Left renal cortex interstitium (tissue), 4 donors: ENCODE results near the gene KIF9. TPM values are rescaled to one million over a fixed set of nuclear protein-coding genes. Genes with fewer than 3 reads are reported as not detected.
"Not testable (repeated sequence)": the region's sequence is repeated elsewhere in the genome, so short reads cannot be mapped to it uniquely, and the experiment has no call there.

Experiments used
- DNase-seq, 4 donors: peaks; one replicate each; pipeline ENCODE4 v3.0.0-alpha.2; 2013; ENCODE audit warnings: low read depth in 4 of 4, low spot score in 2 of 4, missing footprints in 1 of 4
- polyA plus RNA-seq, 4 donors: library from polyadenylated mRNA; unstranded; fragments of 120-200 nt; gene quantifications; one replicate each; pipeline ENCODE4 v1.2.1, GENCODE V29; 2013; ENCODE audit not compliant: insufficient read length in 4 of 4

KIF9 gene
- 10 to 100 TPM; 22.4 to 26.3 (median 24.1) TPM for polyA plus RNA-seq

DNA sequence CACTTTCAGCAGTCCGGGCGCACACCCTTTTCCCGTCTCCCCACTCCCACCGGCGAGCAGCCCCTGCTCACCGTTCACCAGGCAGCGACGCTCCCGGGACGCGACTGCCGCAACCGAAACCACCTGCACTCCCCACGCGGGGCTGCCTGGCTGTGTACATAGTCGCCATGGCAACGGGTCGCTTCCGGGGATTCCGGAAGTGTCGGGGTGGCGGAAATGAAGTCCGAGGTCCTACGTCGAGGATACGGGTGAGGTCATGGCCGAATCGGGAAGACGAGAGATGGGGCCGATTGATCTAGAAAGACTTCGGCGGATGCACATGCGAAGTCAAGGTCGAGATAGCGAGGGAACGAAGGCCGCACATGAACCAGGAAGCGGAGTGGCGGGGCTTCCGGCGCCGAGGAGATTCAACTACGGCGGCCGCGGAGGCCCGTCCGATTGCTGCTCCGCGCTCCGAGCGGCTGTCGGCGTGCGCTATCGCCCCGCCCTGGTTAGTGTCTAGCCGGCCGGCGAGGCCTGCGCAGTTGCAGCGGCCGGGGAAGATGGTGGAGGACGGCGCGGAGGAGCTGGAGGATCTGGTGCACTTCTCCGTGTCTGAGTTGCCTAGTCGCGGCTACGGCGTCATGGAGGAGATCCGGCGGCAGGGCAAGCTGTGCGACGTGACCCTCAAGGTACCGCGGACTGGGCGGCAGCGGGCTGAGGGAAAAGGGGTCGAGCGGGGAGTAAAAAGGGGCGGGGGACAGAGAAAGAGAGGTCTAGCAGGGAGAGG lies at the start of gene KIF9, which contains the start of gene KLHL18:
KIF9 (minus strand) TSS at position 376 of the 769 bp plus-strand sequence. CDS start 5,425 bp downstream, outside the sequence.
KLHL18 (plus strand) TSS at position 521 of the 769 bp plus-strand sequence; CDS start at position 543, 22 bp downstream.
- DNase-seq = peak; percentile 89 to 93 (median 92)

GRCh38 chr3:47324278-47324865 lies 41.8 kb upstream of the KIF9 start:
- DNase-seq = peak; percentile 25 to 75 (median 46)

GRCh38 chr3:47323431-47324277 lies 41.1 kb upstream of the KIF9 start:
- DNase-seq = no peak

DNA sequence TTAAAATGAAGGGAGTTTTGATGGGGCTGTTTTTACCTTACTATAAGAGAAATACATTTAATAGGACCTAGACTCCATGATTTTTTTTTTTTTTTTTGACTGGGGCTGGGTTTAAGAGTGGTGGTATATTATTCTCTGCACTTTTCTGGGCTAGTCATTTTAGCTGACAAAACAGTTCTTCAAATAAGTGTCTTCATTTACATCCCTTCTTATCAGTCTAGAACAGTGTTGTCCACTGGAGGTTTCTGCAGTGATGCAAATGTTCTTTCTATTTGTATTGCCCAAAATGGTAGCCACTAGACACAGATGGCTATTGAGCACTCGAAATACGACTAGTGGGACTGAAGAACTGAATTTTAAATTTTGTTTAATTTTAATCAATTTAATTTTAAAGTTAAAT lies 37.4 kb upstream of the KIF9 start:
- DNase-seq = no peak

GRCh38 chr3:47318916-47319315 lies 36.3 kb upstream of the KIF9 start:
- no peak for DNase-seq

GRCh38 chr3:47316151-47316550 lies 33.6 kb upstream of the KIF9 start:
- not testable (repeated sequence) for DNase-seq

GRCh38 chr3:47315069-47315647 lies 32.6 kb upstream of the KIF9 start:
- DNase-seq = no peak

- no peak for DNase-seq
These were observed 31.6 kb upstream of the KIF9 start for GRCh38 chr3:47314056-47314764.

DNA sequence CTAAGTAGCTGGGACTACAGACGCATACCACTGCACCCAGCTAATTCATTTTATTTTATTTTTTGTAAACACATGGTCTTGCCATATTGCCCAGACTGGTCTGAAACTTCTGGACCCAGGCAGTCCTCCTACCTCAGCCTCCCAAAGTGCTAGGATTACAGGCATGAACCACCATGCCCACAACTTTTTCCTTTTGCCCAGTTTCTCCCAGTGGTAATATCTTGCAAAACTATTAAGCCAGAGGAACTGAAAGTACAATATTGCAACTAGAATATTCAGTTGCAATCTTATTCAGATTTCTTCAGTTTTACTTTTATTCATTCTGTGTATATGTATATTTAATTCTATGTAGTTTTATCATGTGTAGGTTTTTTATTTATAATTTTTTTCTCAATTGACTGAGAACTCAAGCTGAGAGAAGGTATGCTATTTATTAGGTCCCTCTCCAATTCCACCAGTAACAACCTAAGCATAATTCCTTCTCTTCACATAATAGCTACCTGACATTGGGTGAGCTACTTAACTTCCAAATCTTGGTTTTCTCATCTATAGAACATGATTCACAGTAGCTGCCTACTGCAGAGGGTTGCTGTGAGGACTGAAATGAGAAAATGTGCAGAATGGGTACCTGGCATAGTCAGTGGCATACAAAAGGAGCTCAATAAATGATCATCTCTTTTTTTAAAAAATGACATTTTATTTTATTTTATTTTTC lies 30.9 kb upstream of the KIF9 start:
- no peak for DNase-seq

DNA sequence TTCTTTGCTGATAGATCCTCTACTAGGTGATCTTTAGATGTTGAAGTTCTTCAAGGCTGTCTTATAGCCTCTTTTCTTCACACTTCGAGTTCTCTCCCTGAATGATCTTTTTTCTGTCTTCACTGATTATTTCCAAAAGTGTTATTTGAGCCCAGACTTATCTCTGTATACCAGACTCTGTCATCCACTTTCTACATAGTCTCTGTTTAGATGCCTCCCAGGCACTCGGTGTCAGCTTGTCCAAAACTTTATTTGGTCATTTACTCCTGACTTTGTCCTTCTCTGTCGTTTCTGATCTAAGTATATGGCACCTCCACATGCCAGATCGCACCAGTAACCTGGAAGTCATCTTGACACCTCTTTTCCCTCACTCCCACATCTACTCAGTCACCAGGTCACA lies 27.8 kb upstream of the KIF9 start:
- no peak for DNase-seq

GRCh38 chr3:47309231-47309630 lies 26.6 kb upstream of the KIF9 start:
- not testable (repeated sequence) for DNase-seq

GRCh38 chr3:47306022-47306421 lies 23.4 kb upstream of the KIF9 start:
- no peak for DNase-seq

GRCh38 chr3:47301456-47301855 lies 18.9 kb upstream of the KIF9 start:
- no peak for DNase-seq

DNA sequence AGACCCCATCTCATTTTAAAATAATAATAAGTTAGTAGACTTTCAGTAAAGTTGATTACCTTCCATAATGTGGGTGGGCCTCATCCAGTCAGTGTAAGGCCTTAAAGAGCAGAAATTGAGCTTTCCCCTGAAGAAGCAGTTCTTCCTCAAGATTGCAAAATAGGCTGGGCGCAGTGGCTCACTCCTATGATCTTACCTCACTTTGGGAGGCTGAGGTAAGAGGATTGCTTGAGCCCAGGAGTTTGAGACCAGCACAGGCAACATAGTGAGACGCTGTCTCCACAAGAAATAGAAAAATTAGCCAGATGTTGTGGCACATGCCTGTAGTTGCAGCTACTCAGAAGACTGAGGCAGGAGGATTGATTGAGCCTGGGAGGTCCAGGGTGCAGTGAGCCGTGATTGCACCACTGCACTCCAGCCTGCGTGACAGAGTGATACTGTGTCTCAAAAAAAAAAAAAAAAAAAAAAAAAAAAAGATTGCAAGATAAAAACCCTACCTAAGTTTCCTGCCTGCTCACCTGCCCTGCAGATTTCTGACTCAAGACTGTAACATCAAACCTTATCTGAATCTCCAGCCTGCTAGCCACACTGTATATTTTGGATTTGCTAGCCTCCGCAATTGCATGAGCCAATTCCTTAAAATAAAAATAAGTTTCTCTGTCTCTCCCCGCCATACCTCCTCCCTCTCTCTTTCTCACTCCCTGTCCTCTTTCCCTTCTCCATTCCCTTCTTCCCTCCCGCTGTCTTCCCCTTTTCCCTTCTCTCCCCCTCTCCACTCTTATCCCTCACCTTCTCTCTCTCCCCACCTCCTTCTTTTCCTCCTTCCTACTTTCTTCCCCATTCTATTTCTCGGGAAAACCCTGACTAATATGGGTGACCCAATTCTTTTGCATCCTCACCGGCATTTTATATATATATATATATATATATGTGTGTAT lies 17.1 kb upstream of the KIF9 start:
- no peak for DNase-seq

- DNase-seq = no peak
These were observed 15.8 kb upstream of the KIF9 start for GRCh38 chr3:47298439-47298838.

DNA sequence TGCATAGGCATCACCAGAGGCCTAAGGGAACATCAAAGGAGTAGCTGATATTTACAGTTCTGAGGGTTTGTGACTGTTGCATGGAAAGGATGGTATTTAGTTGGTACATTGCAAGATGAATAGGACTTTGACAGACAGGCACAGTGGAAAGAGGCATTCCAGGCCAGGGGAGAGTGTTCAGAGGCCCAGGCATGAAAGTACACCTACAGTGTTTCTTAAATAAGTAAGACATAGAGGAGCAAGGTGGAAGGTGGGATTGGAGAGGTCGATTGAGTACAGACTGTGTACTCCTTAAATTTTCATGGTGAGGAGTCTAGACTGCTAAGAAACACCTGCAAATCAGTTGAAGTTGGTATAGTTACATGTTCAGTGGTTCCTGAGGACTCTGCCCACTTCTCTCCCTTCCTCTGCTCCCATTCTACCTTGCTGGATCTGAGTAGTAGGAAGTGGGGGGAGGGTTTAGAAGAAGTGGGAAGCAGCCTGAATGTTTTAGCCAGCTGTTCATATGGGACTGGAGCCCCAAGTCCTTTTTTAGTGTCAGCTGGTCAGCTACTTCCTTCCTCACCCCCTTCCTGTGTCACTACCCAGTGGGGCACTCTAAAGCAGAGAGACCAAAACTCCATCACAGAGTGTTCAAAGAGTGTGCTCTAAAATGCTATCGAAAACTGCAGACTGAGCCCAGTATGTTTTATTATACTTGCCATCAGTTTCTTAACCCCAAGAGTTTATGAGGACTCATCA lies 14.1 kb upstream of the KIF9 start:
- DNase-seq = no peak

DNA sequence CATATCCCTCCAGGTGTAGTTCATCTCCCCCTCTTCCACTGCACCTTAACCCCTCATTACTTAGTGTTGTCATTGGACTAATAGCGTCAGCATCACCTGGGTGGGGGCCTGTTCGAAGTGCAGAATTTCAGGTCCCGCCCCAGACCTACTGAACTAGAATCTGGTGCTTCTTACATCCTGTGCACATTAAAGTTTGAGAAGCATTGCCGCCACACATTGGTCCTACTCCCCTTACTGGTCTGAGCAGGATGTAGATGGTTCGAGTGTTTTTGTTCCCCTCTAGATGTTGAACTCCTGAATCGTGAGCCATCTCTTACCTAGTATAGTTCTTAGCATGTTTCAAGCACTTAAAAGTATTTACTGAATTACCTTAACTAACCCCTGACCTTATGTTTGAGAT lies 13.4 kb upstream of the KIF9 start:
- DNase-seq = no peak

GRCh38 chr3:47295322-47295721 lies 12.7 kb upstream of the KIF9 start:
- DNase-seq = no peak
